Esophagus squamous epithelium (tissue), 4 donors: ENCODE data around the gene CSAD.

ENCODE experiments used
- POLR2A ChIP-seq, 4 donors: fragments of 450-650 bp; IDR thresholded peaks; one replicate each; pipeline ENCODE4 v1.6.1; 2017; ENCODE audit warnings: antibody characterized with exemption in 4 of 4, mild to moderate bottlenecking in 4 of 4, moderate library complexity in 3 of 4
- TF ChIP-seq, protein P1 (sequence below), 6 experiments: fragments of 450-650 bp in 4 of 6; fragments of 200-600 bp in 2 of 6; sonication (generic) in 2 of 6; IDR thresholded peaks; one replicate each; pipeline ENCODE4 v1.5.1; 2016 to 2019; ENCODE audit warnings: antibody characterized with exemption in 6 of 6, mild to moderate bottlenecking in 4 of 6, moderate library complexity in 4 of 6

DNA sequence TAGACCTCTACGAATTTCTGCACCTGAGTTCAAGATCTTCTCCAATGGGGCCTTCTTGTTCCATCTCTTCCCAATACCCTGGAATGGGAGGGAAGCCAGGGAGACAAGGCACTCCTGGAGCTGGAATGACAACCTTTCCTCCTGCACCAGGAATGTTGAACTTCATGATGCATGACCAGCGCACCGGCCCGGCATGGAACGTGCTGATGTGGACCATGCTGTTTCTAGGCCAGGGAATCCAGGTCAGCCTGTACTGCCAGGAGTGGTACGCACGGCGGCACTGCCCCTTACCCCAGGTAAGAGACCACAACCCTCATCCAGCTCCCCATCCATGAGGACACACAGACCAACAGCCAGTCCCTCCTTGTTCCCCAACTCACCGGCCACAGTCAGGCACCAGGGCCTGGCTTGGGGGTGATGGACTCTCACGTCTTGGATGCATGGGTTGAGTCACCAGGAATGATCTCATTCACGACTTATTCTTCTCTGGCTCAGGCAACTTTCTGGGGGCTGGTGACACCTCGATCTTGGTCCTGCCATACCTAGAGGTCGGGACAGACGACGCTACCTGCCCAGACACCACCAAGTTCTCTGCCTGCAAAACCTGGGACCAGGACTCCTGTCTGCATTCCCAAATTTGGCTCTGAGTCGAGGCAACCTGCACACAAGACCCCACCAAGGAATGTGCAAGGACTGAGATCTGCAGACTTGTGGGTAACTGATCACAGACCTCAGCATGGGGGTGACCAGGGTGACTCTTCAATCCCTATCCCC is 57.0 kb downstream of the CSAD start:
- TF ChIP-seq, protein P1, sequence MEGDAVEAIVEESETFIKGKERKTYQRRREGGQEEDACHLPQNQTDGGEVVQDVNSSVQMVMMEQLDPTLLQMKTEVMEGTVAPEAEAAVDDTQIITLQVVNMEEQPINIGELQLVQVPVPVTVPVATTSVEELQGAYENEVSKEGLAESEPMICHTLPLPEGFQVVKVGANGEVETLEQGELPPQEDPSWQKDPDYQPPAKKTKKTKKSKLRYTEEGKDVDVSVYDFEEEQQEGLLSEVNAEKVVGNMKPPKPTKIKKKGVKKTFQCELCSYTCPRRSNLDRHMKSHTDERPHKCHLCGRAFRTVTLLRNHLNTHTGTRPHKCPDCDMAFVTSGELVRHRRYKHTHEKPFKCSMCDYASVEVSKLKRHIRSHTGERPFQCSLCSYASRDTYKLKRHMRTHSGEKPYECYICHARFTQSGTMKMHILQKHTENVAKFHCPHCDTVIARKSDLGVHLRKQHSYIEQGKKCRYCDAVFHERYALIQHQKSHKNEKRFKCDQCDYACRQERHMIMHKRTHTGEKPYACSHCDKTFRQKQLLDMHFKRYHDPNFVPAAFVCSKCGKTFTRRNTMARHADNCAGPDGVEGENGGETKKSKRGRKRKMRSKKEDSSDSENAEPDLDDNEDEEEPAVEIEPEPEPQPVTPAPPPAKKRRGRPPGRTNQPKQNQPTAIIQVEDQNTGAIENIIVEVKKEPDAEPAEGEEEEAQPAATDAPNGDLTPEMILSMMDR (IDR thresholded peaks at IDR 0.05): no peak
- TF ChIP-seq POLR2A (IDR thresholded peaks at IDR 0.05): no peak
